H9 (cell line): Measurements from ENCODE around the gene CCSER2. TPM values are rescaled to one million over a fixed set of nuclear protein-coding genes. Genes with fewer than 3 reads are reported as not detected.
A peak's percentile ranks its signal among the peaks of the same experiment; 100 is the strongest.
"Not testable (repeated sequence)": the region's sequence is repeated elsewhere in the genome, so short reads cannot be mapped to it uniquely, and the experiment has no call there.

ENCODE experiments used
- DNase-seq: peaks from one replicate; pipeline ENCODE4 v3.0.0-alpha.2; 2017
- H2AFZ ChIP-seq: one replicate; pipeline ENCODE4 v1.6.1; 2013; ENCODE audit warnings: mild to moderate bottlenecking, low read length, control low read depth, moderate library complexity
- H2AK5ac ChIP-seq: 2 replicates; pipeline ENCODE4 v1.6.1; 2013; ENCODE audit warnings: low read length, control low read depth, mixed read lengths; ENCODE audit not compliant: insufficient read length
- H2BK120ac ChIP-seq: one replicate; pipeline ENCODE4 v1.6.1; 2013; ENCODE audit warnings: low read depth, mild to moderate bottlenecking, low read length, control low read depth, inconsistent platforms; ENCODE audit not compliant: poor library complexity, severe bottlenecking
- H2BK12ac ChIP-seq: 2 replicates; pipeline ENCODE4 v1.6.1; 2013; ENCODE audit warnings: low read length, control low read depth, mixed read lengths, low read depth; ENCODE audit not compliant: insufficient read length
- H2BK15ac ChIP-seq: 2 replicates; pipeline ENCODE4 v1.6.1; 2013; ENCODE audit warnings: low read depth, low read length, control low read depth
- H2BK20ac ChIP-seq: one replicate; pipeline ENCODE4 v1.6.1; 2013; ENCODE audit warnings: low read depth, mild to moderate bottlenecking, low read length, control low read depth, inconsistent platforms; ENCODE audit not compliant: poor library complexity, severe bottlenecking
- H2BK5ac ChIP-seq: 2 replicates; pipeline ENCODE4 v1.6.1; 2013; ENCODE audit warnings: low read length, control low read depth, mixed read lengths; ENCODE audit not compliant: insufficient read length
- H3K14ac ChIP-seq: 2 replicates; pipeline ENCODE4 v1.6.1; 2013; ENCODE audit warnings: low read length, control low read depth; ENCODE audit not compliant: insufficient read depth
- H3K18ac ChIP-seq: 2 replicates; pipeline ENCODE4 v1.6.1; 2013; ENCODE audit warnings: low read depth, mild to moderate bottlenecking, mixed read lengths, low read length, control low read depth; ENCODE audit not compliant: insufficient read length
- H3K23ac ChIP-seq: 2 replicates; pipeline ENCODE4 v1.6.1; 2013; ENCODE audit warnings: low read length, control low read depth, mixed read lengths, low read depth; ENCODE audit not compliant: insufficient read length
- H3K23me2 ChIP-seq: 2 replicates; pipeline ENCODE4 v1.6.1; 2013; ENCODE audit warnings: low read depth, mild to moderate bottlenecking, mixed read lengths, low read length, control low read depth; ENCODE audit not compliant: insufficient read length, poor library complexity, severe bottlenecking
- H3K27ac ChIP-seq: 2 replicates; pipeline ENCODE4 v1.5.1; 2013; ENCODE audit warnings: low read length, control low read depth, mixed read lengths, low read depth; ENCODE audit not compliant: insufficient read length
- H3K27me3 ChIP-seq: 2 replicates; pipeline ENCODE4 v1.6.1; 2013; ENCODE audit warnings: low read length, control low read depth, inconsistent platforms; ENCODE audit not compliant: insufficient read depth
- H3K4ac ChIP-seq: 2 replicates; pipeline ENCODE4 v1.6.1; 2013; ENCODE audit warnings: low read depth, mild to moderate bottlenecking, control low read depth, inconsistent platforms, low read length, moderate library complexity
- H3K4me1 ChIP-seq: 2 replicates; pipeline ENCODE4 v1.6.1; 2013; ENCODE audit warnings: low read length, control low read depth, inconsistent platforms; ENCODE audit not compliant: insufficient read depth
- H3K4me2 ChIP-seq: 2 replicates; pipeline ENCODE4 v1.6.1; 2013; ENCODE audit warnings: low read length, control low read depth, mixed read lengths; ENCODE audit not compliant: insufficient read length, insufficient read depth
- H3K56ac ChIP-seq: 2 replicates; pipeline ENCODE4 v1.6.1; 2013; ENCODE audit warnings: low read depth, mild to moderate bottlenecking, mixed read lengths, low read length, control low read depth; ENCODE audit not compliant: insufficient read length
- H3K79me1 ChIP-seq: 2 replicates; pipeline ENCODE4 v1.6.1; 2013; ENCODE audit warnings: low read depth, mild to moderate bottlenecking, moderate library complexity, low read length, control low read depth, inconsistent platforms; ENCODE audit not compliant: insufficient read depth, poor library complexity, severe bottlenecking
- H3K79me2 ChIP-seq: 2 replicates; pipeline ENCODE4 v1.6.1; 2013; ENCODE audit warnings: low read length, control low read depth, inconsistent platforms; ENCODE audit not compliant: insufficient read depth
- H3K9ac ChIP-seq: 2 replicates; pipeline ENCODE4 v1.6.1; 2013; ENCODE audit warnings: low read length, control low read depth, mixed read lengths; ENCODE audit not compliant: insufficient read length; ENCODE audit errors: extremely low read depth
- H3K9me3 ChIP-seq: one replicate; pipeline ENCODE4 v1.6.1; 2013; ENCODE audit warnings: low read depth, low read length, inconsistent platforms; ENCODE audit not compliant: control insufficient read depth
- H3T11ph ChIP-seq: one replicate; pipeline ENCODE4 v1.6.1; 2013; ENCODE audit warnings: mild to moderate bottlenecking, low read length, control low read depth, inconsistent platforms
- H4K20me1 ChIP-seq: one replicate; pipeline ENCODE4 v1.6.1; 2013; ENCODE audit not compliant: control insufficient read depth, insufficient read length, insufficient read depth
- H4K5ac ChIP-seq: 2 replicates; pipeline ENCODE4 v1.6.1; 2013; ENCODE audit warnings: low read depth, mild to moderate bottlenecking, mixed read lengths, low read length, control low read depth; ENCODE audit not compliant: insufficient read length
- H4K8ac ChIP-seq: replicated peaks from 2 replicates; pipeline ENCODE4 v1.6.1; 2013; ENCODE audit warnings: low read length, control low read depth, mixed read lengths, low read depth; ENCODE audit not compliant: insufficient read length
- H4K91ac ChIP-seq: 2 replicates; pipeline ENCODE4 v1.6.1; 2013; ENCODE audit warnings: low read depth, mild to moderate bottlenecking, moderate library complexity, mixed read lengths, low read length, control low read depth; ENCODE audit not compliant: insufficient read length
- H3K27ac Mint-ChIP-seq, 3 experiments: 2 replicates in 2 of 3; 3 replicates in 1 of 3; pipeline ENCODE4 v1.8.0; 2020 to 2021; ENCODE audit warnings: mixed read lengths in 3 of 3, mild to moderate bottlenecking in 1 of 3, moderate library complexity in 1 of 3
- H3K27me3 Mint-ChIP-seq: 2 replicates; pipeline ENCODE4 v1.8.0; 2021; ENCODE audit warnings: low read depth, mild to moderate bottlenecking, moderate library complexity, mixed read lengths
- H3K36me3 Mint-ChIP-seq, 3 experiments: 2 replicates in 2 of 3; 3 replicates in 1 of 3; pipeline ENCODE4 v1.8.0; 2020 to 2021; ENCODE audit warnings: low read depth in 3 of 3, mixed read lengths in 3 of 3; ENCODE audit not compliant: insufficient read depth in 1 of 3
- H3K4me1 Mint-ChIP-seq, 2 experiments: 2 replicates each; pipeline ENCODE4 v1.8.0; 2020; ENCODE audit warnings: mixed read lengths in 2 of 2
- H3K4me3 Mint-ChIP-seq, 2 experiments: 2 replicates in 1 of 2; 3 replicates in 1 of 2; pipeline ENCODE4 v1.8.0; 2020 to 2021; ENCODE audit warnings: mild to moderate bottlenecking in 2 of 2, mixed read lengths in 2 of 2, moderate library complexity in 1 of 2
- H3K9me3 Mint-ChIP-seq, 2 experiments: 2 replicates in 1 of 2; 3 replicates in 1 of 2; pipeline ENCODE4 v1.8.0; 2020; ENCODE audit warnings: mild to moderate bottlenecking in 2 of 2, mixed read lengths in 2 of 2, moderate library complexity in 1 of 2
- WGBS: extraction: QIAGEN DNeasy Blood & Tissue Kit; methylation state at CpG from one replicate; pipeline ENCODE4 v1.1.7; 2013; ENCODE audit warnings: missing lambda C conversion rate, low lambda C conversion rate, mixed read lengths; ENCODE audit not compliant: insufficient read length; ENCODE audit errors: extremely low coverage; 5-methylcytosine and 5-hydroxymethylcytosine counted together
- total RNA-seq: library from RNA; stranded (reverse); gene quantifications from 2 replicates; pipeline ENCODE4 v1.2.1, GENCODE V29; 2021
- TF ChIP-seq, protein P1 (sequence below): fragments of 200-600 bp; sonication (generic); conservative IDR thresholded peaks from 3 replicates; pipeline ENCODE4 v1.8.0; 2021; ENCODE audit warnings: antibody characterized with exemption, mild to moderate bottlenecking

Gene CCSER2
- total RNA-seq, 1 experiment from 2014 or later = 22.2 TPM

DNA sequence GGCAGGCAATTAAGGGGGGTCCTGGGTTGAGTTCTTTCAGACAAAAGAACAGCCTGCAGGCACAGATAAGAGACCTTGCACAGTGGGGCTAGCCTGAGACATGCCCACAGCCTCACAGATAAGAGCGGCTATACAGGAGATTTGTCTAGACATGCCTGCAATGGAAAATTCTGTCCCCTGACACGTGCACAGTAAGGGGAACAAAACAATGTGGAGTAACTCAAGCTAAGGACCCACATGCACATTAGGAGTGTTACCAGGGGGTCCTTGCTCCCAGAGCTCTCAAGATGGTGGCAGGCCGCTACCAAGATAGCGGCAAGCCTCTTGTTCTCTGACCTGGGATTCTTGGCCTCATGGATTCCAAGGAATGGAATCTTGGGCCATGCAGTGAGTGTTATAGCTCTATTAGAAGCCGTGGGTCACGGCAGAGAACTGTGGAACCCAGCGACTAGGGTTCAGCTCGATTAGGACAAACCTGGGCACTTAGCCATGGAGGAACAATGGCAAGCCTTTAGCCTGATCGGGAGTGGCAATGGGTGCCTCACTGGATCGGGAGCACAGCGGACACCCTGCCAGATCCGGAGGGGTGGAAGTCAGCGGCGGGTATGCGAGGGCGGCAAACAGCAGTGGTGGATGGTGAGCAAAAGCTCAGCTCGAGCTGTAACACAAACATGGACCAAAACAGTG lies 196.9 kb downstream of the CCSER2 start:
- no peak overlapping the region for H3K4ac ChIP-seq

DNA sequence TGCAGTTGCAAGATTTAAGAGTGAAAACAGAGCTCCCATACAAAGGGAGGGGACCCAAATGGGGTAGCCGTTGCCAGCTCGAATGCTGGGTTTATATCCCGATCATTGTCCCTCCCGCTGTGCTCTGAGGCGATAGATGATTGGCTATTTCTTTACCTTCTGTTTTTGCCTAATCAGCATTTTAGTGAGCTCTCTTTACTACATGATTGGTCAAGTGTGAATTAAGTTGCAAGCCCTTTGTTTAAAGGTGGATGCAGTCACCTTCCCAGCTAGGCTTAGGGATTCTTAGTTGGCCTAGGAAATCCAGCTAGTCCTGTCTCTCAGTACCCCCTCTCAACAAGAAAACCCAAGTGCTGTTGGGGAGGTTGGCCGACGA lies 197.4 kb downstream of the CCSER2 start:
- not testable (repeated sequence) for H3K56ac ChIP-seq, H4K20me1 ChIP-seq, H2BK5ac ChIP-seq, H3K4me1 ChIP-seq, H3K9ac ChIP-seq, DNase-seq, H3K23me2 ChIP-seq, H2BK12ac ChIP-seq, H2AK5ac ChIP-seq, H2BK20ac ChIP-seq, H3K27me3 ChIP-seq, H3K14ac ChIP-seq, H3K18ac ChIP-seq, H3T11ph ChIP-seq, H3K4me3 Mint-ChIP-seq, H3K4me2 ChIP-seq, H3K79me2 ChIP-seq, H4K91ac ChIP-seq, H2BK120ac ChIP-seq, H4K5ac ChIP-seq, H3K9me3 ChIP-seq, H4K8ac ChIP-seq, H3K4ac ChIP-seq, H3K27me3 Mint-ChIP-seq, H3K79me1 ChIP-seq, H2BK15ac ChIP-seq, H3K23ac ChIP-seq, H2AFZ ChIP-seq, H3K27ac ChIP-seq
- Mint-ChIP-seq H3K27ac (peak overlapping the region in 1 of 3 experiments; percentile 65; a peak in 3 of 7 replicates), H3K36me3 (peaks cover 9 to 21% (median 12%) of the 10 kb centered on the region in 3 experiments; a peak in 6 of 7 replicates), H3K4me1 (peaks cover 24 to 32% of the 10 kb centered on the region in 2 experiments), H3K9me3 (peaks cover 18 to 19% of the 10 kb centered on the region in 2 experiments)
- no CpG with 5 or more reads among the region's 7 CpGs for WGBS

More for the DNA sequence above, 196.9 kb downstream of the CCSER2 start:
- no peak for DNase-seq
- no peak overlapping the region for H3K23ac ChIP-seq
- no peak overlapping the region for H4K91ac ChIP-seq
- H3K4me1 ChIP-seq = peaks cover 6% of the 10 kb centered on the region; the same call in 1 of the 2 replicates
- H3T11ph ChIP-seq = no peak overlapping the region
- no peak overlapping the region for H2BK20ac ChIP-seq
- no peak overlapping the region for H3K4me3 Mint-ChIP-seq
- no peak overlapping the region for H3K18ac ChIP-seq
- TF ChIP-seq, protein P1, sequence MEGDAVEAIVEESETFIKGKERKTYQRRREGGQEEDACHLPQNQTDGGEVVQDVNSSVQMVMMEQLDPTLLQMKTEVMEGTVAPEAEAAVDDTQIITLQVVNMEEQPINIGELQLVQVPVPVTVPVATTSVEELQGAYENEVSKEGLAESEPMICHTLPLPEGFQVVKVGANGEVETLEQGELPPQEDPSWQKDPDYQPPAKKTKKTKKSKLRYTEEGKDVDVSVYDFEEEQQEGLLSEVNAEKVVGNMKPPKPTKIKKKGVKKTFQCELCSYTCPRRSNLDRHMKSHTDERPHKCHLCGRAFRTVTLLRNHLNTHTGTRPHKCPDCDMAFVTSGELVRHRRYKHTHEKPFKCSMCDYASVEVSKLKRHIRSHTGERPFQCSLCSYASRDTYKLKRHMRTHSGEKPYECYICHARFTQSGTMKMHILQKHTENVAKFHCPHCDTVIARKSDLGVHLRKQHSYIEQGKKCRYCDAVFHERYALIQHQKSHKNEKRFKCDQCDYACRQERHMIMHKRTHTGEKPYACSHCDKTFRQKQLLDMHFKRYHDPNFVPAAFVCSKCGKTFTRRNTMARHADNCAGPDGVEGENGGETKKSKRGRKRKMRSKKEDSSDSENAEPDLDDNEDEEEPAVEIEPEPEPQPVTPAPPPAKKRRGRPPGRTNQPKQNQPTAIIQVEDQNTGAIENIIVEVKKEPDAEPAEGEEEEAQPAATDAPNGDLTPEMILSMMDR = no peak
- H3K4me1 Mint-ChIP-seq = peaks cover 29 to 36% of the 10 kb centered on the region in 2 experiments
- no peaks in the 10 kb centered on the region for H3K79me1 ChIP-seq
- H2BK12ac ChIP-seq = no peak overlapping the region
- H3K27me3 ChIP-seq = no peaks in the 10 kb centered on the region
- peaks cover 9 to 21% (median 12%) of the 10 kb centered on the region in 3 experiments; a peak in 6 of 7 replicates for H3K36me3 Mint-ChIP-seq
- peaks cover 2% of the 10 kb centered on the region; the same call in 1 of the 2 replicates for H3K27me3 Mint-ChIP-seq
- no peak overlapping the region for H2AK5ac ChIP-seq
- H4K8ac ChIP-seq = no peak overlapping the region
- no peak overlapping the region for H3K14ac ChIP-seq
- H2BK120ac ChIP-seq = no peak overlapping the region
- no peak overlapping the region for H2BK5ac ChIP-seq
- no peak overlapping the region for H2BK15ac ChIP-seq
- H3K27ac Mint-ChIP-seq = peak overlapping the region in 1 of 3 experiments; percentile 65; a peak in 3 of 7 replicates
- H3K23me2 ChIP-seq = no peaks in the 10 kb centered on the region
- no CpG with 5 or more reads among the region's 17 CpGs for WGBS
- H3K9me3 ChIP-seq = no peaks in the 10 kb centered on the region
- no peaks in the 10 kb centered on the region for H4K20me1 ChIP-seq
- H3K27ac ChIP-seq = no peak overlapping the region
- no peak overlapping the region for H2AFZ ChIP-seq
- H3K4me2 ChIP-seq = no peak overlapping the region
- H3K9me3 Mint-ChIP-seq = peaks cover 18 to 19% of the 10 kb centered on the region in 2 experiments
- no peaks in the 10 kb centered on the region for H3K79me2 ChIP-seq
- no peak overlapping the region for H3K56ac ChIP-seq
- no peak overlapping the region for H4K5ac ChIP-seq
- H3K9ac ChIP-seq = no peak overlapping the region
